NT2/D1 (cell line): ENCODE measurements around the gene CDADC1.

Experiments used
- SUZ12 ChIP-seq: IDR thresholded peaks from 2 replicates; pipeline ENCODE4 v1.6.1; 2011; ENCODE audit not compliant: insufficient read length, insufficient read depth; ENCODE audit errors: extremely low read depth
- YY1 ChIP-seq: IDR thresholded peaks from 2 replicates; pipeline ENCODE4 v1.6.1; 2011; ENCODE audit not compliant: insufficient read length, insufficient read depth
- ZNF274 ChIP-seq: IDR thresholded peaks from 2 replicates; pipeline ENCODE4 v1.6.1; 2011; ENCODE audit warnings: mild to moderate bottlenecking, low read depth, low read length

- TF ChIP-seq SUZ12 = no peak
- no peak for TF ChIP-seq YY1
- no peak for TF ChIP-seq ZNF274
Measured at GRCh38 chr13:49253310-49253709, 5.6 kb downstream of the CDADC1 start.
